Thyroid gland (tissue), 4 donors: ENCODE measurements around the gene KRTAP3-2.

Experiments
- CTCF ChIP-seq, 6 experiments: fragments of 200-600 bp in 3 of 6; fragments of 450-650 bp in 3 of 6; sonication (generic) in 3 of 6; IDR thresholded peaks; one replicate each; pipeline ENCODE4 v1.5.1; 2016 to 2019; ENCODE audit warnings: antibody characterized with exemption in 6 of 6, mild to moderate bottlenecking in 2 of 6, inconsistent platforms in 1 of 6, moderate library complexity in 1 of 6
- POLR2A ChIP-seq, 2 donors: fragments of 450-650 bp; IDR thresholded peaks; one replicate each; pipeline ENCODE4 v1.6.1; 2017; ENCODE audit warnings: antibody characterized with exemption in 2 of 2, mild to moderate bottlenecking in 2 of 2, moderate library complexity in 1 of 2

DNA sequence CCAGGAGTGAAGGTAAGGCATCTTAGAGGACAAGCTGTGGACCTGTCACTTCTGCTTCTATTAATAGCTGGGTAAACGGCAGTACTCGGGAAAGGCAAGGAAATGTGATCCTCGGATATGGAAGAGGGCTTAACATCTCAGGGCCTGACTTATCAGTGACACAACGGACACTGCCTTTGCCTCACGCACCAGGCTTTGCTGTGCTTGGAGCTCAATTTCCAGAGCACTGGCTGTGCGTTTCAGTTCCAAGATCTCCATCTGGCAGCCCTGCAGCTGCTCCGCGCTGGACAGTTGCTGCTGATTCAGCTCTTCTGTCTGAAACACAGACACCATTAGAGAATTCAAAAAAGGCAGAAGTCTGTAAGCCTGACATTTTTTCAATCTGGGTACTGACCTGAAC, 19.1 kb downstream of the KRTAP3-2 start:
- TF ChIP-seq POLR2A (IDR thresholded peaks at IDR 0.05), result no peak
- no peak for TF ChIP-seq CTCF (IDR thresholded peaks at IDR 0.05)
